ENCODE measurements around the gene SF3A1.

SF3A1 gene

GRCh38 chr22:30380011-30380410, 23.3 kb upstream of the SF3A1 start:
- Histone ChIP-seq H2AFZ (ENCODE audit: low read length) (no peak overlapping the region), H3K9me2 (replicated peaks; ENCODE audit: insufficient read depth, low read length) (no peaks in the 10 kb centered on the region), H3K9ac (ENCODE audit: low read length) (no peak overlapping the region), H3K27ac (ENCODE audit: low read length) (no peak overlapping the region), H3K27me3 (replicated peaks; ENCODE audit: insufficient read depth, low read length) (no peaks in the 10 kb centered on the region), H3K4me3 (ENCODE audit: low read length) (no peak overlapping the region), H3K36me3 (replicated peaks; ENCODE audit: insufficient read depth, low read length) (no peaks in the 10 kb centered on the region), H3K4me1 (ENCODE audit: low read length) (no peaks in the 10 kb centered on the region), H4K20me1 (ENCODE audit: insufficient read depth, low read length) (no peaks in the 10 kb centered on the region), H3F3A (ENCODE audit: insufficient read depth, low read length) (no peaks in the 10 kb centered on the region), H3K79me2 (ENCODE audit: low read length) (no peaks in the 10 kb centered on the region), H3K4me2 (ENCODE audit: low read depth, low read length) (no peak overlapping the region), H3K9me3 (replicated peaks; ENCODE audit: insufficient read depth, low read length) (no peaks in the 10 kb centered on the region)
- TF ChIP-seq EZH2phosphoT487 (IDR thresholded peaks at IDR 0.05; ENCODE audit: low read length) (no peak), EZH2 (optimal IDR thresholded peaks at IDR 0.05; ENCODE audit: low read depth, low read length) (no peak), CTCF (IDR thresholded peaks at IDR 0.05; ENCODE audit: low read length) (no peak)
- DNase-seq, result no peak

- TF ChIP-seq CTCF (IDR thresholded peaks at IDR 0.05; ENCODE audit: low read length) (no peak), EZH2phosphoT487 (IDR thresholded peaks at IDR 0.05; ENCODE audit: low read length) (no peak), EZH2 (optimal IDR thresholded peaks at IDR 0.05; ENCODE audit: low read depth, low read length) (no peak)
These were observed 18.7 kb upstream of the SF3A1 start for GRCh38 chr22:30375312-30375849.

GRCh38 chr22:30373331-30374325, 16.9 kb upstream of the SF3A1 start:
- no peaks in the 10 kb centered on the region for H3K9me3 ChIP-seq (replicated peaks; ENCODE audit: insufficient read depth, low read length)
- no peaks in the 10 kb centered on the region for H3K4me1 ChIP-seq (ENCODE audit: low read length)
- H3K4me3 ChIP-seq (ENCODE audit: low read length), result no peak overlapping the region
- no peaks in the 10 kb centered on the region for H3K27me3 ChIP-seq (replicated peaks; ENCODE audit: insufficient read depth, low read length)
- no peaks in the 10 kb centered on the region for H3F3A ChIP-seq (ENCODE audit: insufficient read depth, low read length)
- H3K27ac ChIP-seq (ENCODE audit: low read length), result no peak overlapping the region
- TF ChIP-seq EZH2 (optimal IDR thresholded peaks at IDR 0.05; ENCODE audit: low read depth, low read length) (no peak), EZH2phosphoT487 (IDR thresholded peaks at IDR 0.05; ENCODE audit: low read length) (no peak), CTCF (IDR thresholded peaks at IDR 0.05; ENCODE audit: low read length) (no peak)
- H3K9ac ChIP-seq (ENCODE audit: low read length), result no peak overlapping the region
- H4K20me1 ChIP-seq (ENCODE audit: insufficient read depth, low read length), result no peaks in the 10 kb centered on the region
- no peak overlapping the region for H2AFZ ChIP-seq (ENCODE audit: low read length)
- no peaks in the 10 kb centered on the region for H3K9me2 ChIP-seq (replicated peaks; ENCODE audit: insufficient read depth, low read length)
- no peak for DNase-seq
- no peak overlapping the region for H3K4me2 ChIP-seq (ENCODE audit: low read depth, low read length)
- no peaks in the 10 kb centered on the region for H3K36me3 ChIP-seq (replicated peaks; ENCODE audit: insufficient read depth, low read length)
- H3K79me2 ChIP-seq (ENCODE audit: low read length), result no peaks in the 10 kb centered on the region

More at GRCh38 chr22:30375312-30375849, 18.7 kb upstream of the SF3A1 start:
- no peaks in the 10 kb centered on the region for H4K20me1 ChIP-seq (ENCODE audit: insufficient read depth, low read length)
- DNase-seq, result no peak
- no peak overlapping the region for H2AFZ ChIP-seq (ENCODE audit: low read length)
- H3K27me3 ChIP-seq (replicated peaks; ENCODE audit: insufficient read depth, low read length), result no peaks in the 10 kb centered on the region
- H3K4me3 ChIP-seq (ENCODE audit: low read length), result no peak overlapping the region
- no peak overlapping the region for H3K27ac ChIP-seq (ENCODE audit: low read length)
- no peaks in the 10 kb centered on the region for H3K36me3 ChIP-seq (replicated peaks; ENCODE audit: insufficient read depth, low read length)
- H3K79me2 ChIP-seq (ENCODE audit: low read length), result no peaks in the 10 kb centered on the region
- H3F3A ChIP-seq (ENCODE audit: insufficient read depth, low read length), result no peaks in the 10 kb centered on the region
- H3K9me3 ChIP-seq (replicated peaks; ENCODE audit: insufficient read depth, low read length), result no peaks in the 10 kb centered on the region
- no peaks in the 10 kb centered on the region for H3K9me2 ChIP-seq (replicated peaks; ENCODE audit: insufficient read depth, low read length)
- H3K4me1 ChIP-seq (ENCODE audit: low read length), result no peaks in the 10 kb centered on the region
- H3K9ac ChIP-seq (ENCODE audit: low read length), result no peak overlapping the region
- no peak overlapping the region for H3K4me2 ChIP-seq (ENCODE audit: low read depth, low read length)
